ENCODE results near the gene GOLGA6L7. TPM values are rescaled to one million over a fixed set of nuclear protein-coding genes. Genes with fewer than 3 reads are reported as not detected.

The GOLGA6L7 gene
- total and polyA plus RNA-seq, 2 of the 8 experiments (the other 6 are each of a cell fraction or from before 2014, with no cell fraction given), result not detected

GRCh38 chr15:28895566-28895965 lies 47.1 kb upstream of the GOLGA6L7 start:
- DNase-seq (ENCODE audit: low read depth in 1 of 2, low spot score in 2 of 2) (no peak), FAIRE-seq (no peak)
- Histone ChIP-seq H3K79me1 (ENCODE audit: low read depth, low read length) (peaks cover 7% of the 10 kb centered on the region), H4K8ac (ENCODE audit: extremely low read depth, insufficient read depth, low read length) (no peak overlapping the region), H2AK5ac (ENCODE audit: low read depth, low read length) (0 out of 2 replicates have a peak overlapping the region, but pooled peaks have one; percentile 24), H4K20me1 (replicated peaks in 1 of 2; ENCODE audit: control insufficient read depth in 1 of 2, insufficient read depth in 2 of 2, low read length in 2 of 2) (no peaks in the 10 kb centered on the region), H3K27ac (ENCODE audit: low read depth, low read length) (no peak overlapping the region), H3K9me3 (ENCODE audit: insufficient read depth in 2 of 2, low read depth in 1 of 2, low read length in 1 of 2) (peaks cover 6 to 11% of the 10 kb centered on the region in 2 experiments), H3K27me3 (replicated peaks in 1 of 4; ENCODE audit: control insufficient read depth in 3 of 4, extremely low read depth in 1 of 4, insufficient read depth in 3 of 4, low read length in 3 of 4) (no peaks in the 10 kb centered on the region), H3K56ac (replicated peaks; ENCODE audit: insufficient read length, low read depth, low read length) (no peak overlapping the region), H3K4me1 (replicated peaks in 1 of 4; ENCODE audit: control insufficient read depth in 3 of 4, insufficient read depth in 4 of 4, low read length in 3 of 4) (peaks cover 0 to 2% (median 0%) of the 10 kb centered on the region in 4 experiments; a peak in 2 of 7 replicates), H3K4me2 (ENCODE audit: insufficient read depth in 1 of 2, low read depth in 2 of 2, low read length in 2 of 2) (no peak overlapping the region), H3K18ac (ENCODE audit: extremely low read depth, low read length) (no peak overlapping the region), H2BK120ac (replicated peaks; ENCODE audit: low read depth, low read length) (no peak overlapping the region), H3K9ac (replicated peaks in 1 of 4; ENCODE audit: extremely low read depth in 1 of 4, low read depth in 3 of 4, low read length in 3 of 4) (no peak overlapping the region), H3K4ac (replicated peaks; ENCODE audit: insufficient read length, low read depth, low read length) (no peak overlapping the region), H2BK15ac (ENCODE audit: low read length) (no peak overlapping the region), H3K36me3 (ENCODE audit: control insufficient read depth in 2 of 4, insufficient read depth in 4 of 4, low read length in 3 of 4) (no peaks in the 10 kb centered on the region), H3K79me2 (ENCODE audit: control insufficient read depth in 1 of 2, insufficient read depth in 2 of 2, low read length in 2 of 2) (no peaks in the 10 kb centered on the region), H4K91ac (replicated peaks; ENCODE audit: insufficient read length, low read length) (no peak overlapping the region), H2AFZ (ENCODE audit: low read length) (no peak overlapping the region), H2BK5ac (ENCODE audit: low read depth, low read length) (0 out of 2 replicates have a peak overlapping the region, but pooled peaks have one; percentile 35), H4K5ac (ENCODE audit: insufficient read length, low read depth, low read length) (no peak overlapping the region), H3K14ac (ENCODE audit: insufficient read length) (no peak overlapping the region), H3K23me2 (ENCODE audit: low read depth, low read length) (no peaks in the 10 kb centered on the region), H3K23ac (ENCODE audit: insufficient read length) (no peak overlapping the region), H2BK20ac (ENCODE audit: low read length) (no peak overlapping the region), H2BK12ac (ENCODE audit: low read depth, low read length) (0 out of 2 replicates have a peak overlapping the region, but pooled peaks have one; percentile 39), H3K4me3 (ENCODE audit: extremely low read depth in 1 of 4, insufficient read depth in 2 of 4, low read depth in 3 of 4, low read length in 4 of 4) (no peak overlapping the region)
- WGBS, 2 experiments (ENCODE audit: extremely low coverage in 1 of 2, insufficient coverage in 1 of 2, insufficient read length in 1 of 2, insufficient replicate concordance in 2 of 2, low coverage in 1 of 2, low lambda C conversion rate in 2 of 2, missing lambda C conversion rate in 1 of 2), result 83% methylated on average over 6 of the region's 6 CpGs; no CpG with 5 or more reads in 1 of the 2 experiments
- ChIA-PET CTCF (ENCODE audit: partially characterized antibody) (interaction anchor here (3.4 kb wide), 1 partner anchor 8 kb away, joined by 19 read pairs; no protein-coding TSS in a partner anchor), POLR2A (ENCODE audit: partially characterized antibody) (interaction anchor here (1.7 kb wide), 1 partner anchor 10 kb away, joined by 6 read pairs; the partner anchor contains the start of gene APBA2)
- TF ChIP-seq FOSL1 (IDR thresholded peaks at IDR 0.05; ENCODE audit: insufficient read depth, low read depth, low read length), result no peak
- no peak for TF ChIP-seq POU5F1 (IDR thresholded peaks at IDR 0.05; ENCODE audit: low read depth, low read length)
- TF ChIP-seq, protein P1, sequence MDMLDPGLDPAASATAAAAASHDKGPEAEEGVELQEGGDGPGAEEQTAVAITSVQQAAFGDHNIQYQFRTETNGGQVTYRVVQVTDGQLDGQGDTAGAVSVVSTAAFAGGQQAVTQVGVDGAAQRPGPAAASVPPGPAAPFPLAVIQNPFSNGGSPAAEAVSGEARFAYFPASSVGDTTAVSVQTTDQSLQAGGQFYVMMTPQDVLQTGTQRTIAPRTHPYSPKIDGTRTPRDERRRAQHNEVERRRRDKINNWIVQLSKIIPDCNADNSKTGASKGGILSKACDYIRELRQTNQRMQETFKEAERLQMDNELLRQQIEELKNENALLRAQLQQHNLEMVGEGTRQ (IDR thresholded peaks at IDR 0.05; ENCODE audit: low read length), result no peak
- no peak for TF ChIP-seq SIN3A (conservative IDR thresholded peaks at IDR 0.05 in 1 of 2, IDR thresholded peaks at IDR 0.05 in 1 of 2; ENCODE audit: low read depth in 1 of 2, low read length in 2 of 2)
- TF ChIP-seq SUZ12 (IDR thresholded peaks at IDR 0.05; ENCODE audit: low read length), result no peak
- TF ChIP-seq EZH2 (IDR thresholded peaks at IDR 0.05; ENCODE audit: low read depth, low read length, severe bottlenecking), result no peak
- TF ChIP-seq SAP30 (IDR thresholded peaks at IDR 0.05; ENCODE audit: insufficient read depth, insufficient replicate concordance, low read length), result no peak
- no peak for TF ChIP-seq RFX5 (IDR thresholded peaks at IDR 0.05; ENCODE audit: borderline replicate concordance, low read depth, low read length)
- no peak for TF ChIP-seq SIRT6 (IDR thresholded peaks at IDR 0.05; ENCODE audit: low read length)
- no peak for TF ChIP-seq RNF2 (IDR thresholded peaks at IDR 0.05; ENCODE audit: borderline replicate concordance, low read depth, low read length, missing control alignments, poor library complexity, severe bottlenecking)
- TF ChIP-seq SRF (IDR thresholded peaks at IDR 0.05; ENCODE audit: low read depth, low read length), result no peak
- TF ChIP-seq TEAD4 (IDR thresholded peaks at IDR 0.05; ENCODE audit: low read depth, low read length), result no peak
